GM10266 (cell line): Measurements from ENCODE around the gene POLR1B.
"Not testable (repeated sequence)": the region's sequence is repeated elsewhere in the genome, so short reads cannot be mapped to it uniquely, and the experiment has no call there.

Experiments used
- DNase-seq: peaks from one replicate; pipeline ENCODE4 v3.0.0; 2012; ENCODE audit errors: extremely low spot score
- CTCF ChIP-seq: IDR thresholded peaks from 2 replicates; pipeline ENCODE4 v1.5.1; 2012; ENCODE audit warnings: mild to moderate bottlenecking, low read depth; ENCODE audit not compliant: control insufficient read depth, insufficient read depth; ENCODE audit errors: missing control alignments

The POLR1B gene

GRCh38 chr2:112566104-112566503 is 23.8 kb downstream of the POLR1B start:
- no peak for TF ChIP-seq CTCF

GRCh38 chr2:112566508-112566907 is 24.2 kb downstream of the POLR1B start:
- not testable (repeated sequence) for DNase-seq

More at GRCh38 chr2:112566104-112566503, 23.8 kb downstream of the POLR1B start:
- DNase-seq: no peak

- TF ChIP-seq CTCF: no peak
Measured at GRCh38 chr2:112572005-112572404, 29.7 kb downstream of the POLR1B start.

GRCh38 chr2:112577756-112578155 is 35.5 kb downstream of the POLR1B start:
- no peak for TF ChIP-seq CTCF
- DNase-seq: no peak

More at GRCh38 chr2:112572005-112572404, 29.7 kb downstream of the POLR1B start:
- DNase-seq: no peak

GRCh38 chr2:112579241-112579640 is 37.0 kb downstream of the POLR1B start:
- no peak for TF ChIP-seq CTCF
- DNase-seq: no peak

GRCh38 chr2:112580084-112580483 is 37.8 kb downstream of the POLR1B start:
- no peak for TF ChIP-seq CTCF
- DNase-seq: no peak

- TF ChIP-seq CTCF: peak; percentile 45
- DNase-seq: no peak
Measured at GRCh38 chr2:112582314-112582746, 40.1 kb downstream of the POLR1B start.

- no peak for TF ChIP-seq CTCF
- no peak for DNase-seq
Measured at GRCh38 chr2:112583497-112584133, 41.4 kb downstream of the POLR1B start.
